ENCODE data around the gene CARD11.
A peak's percentile ranks its signal among the peaks of the same experiment; 100 is the strongest.

CARD11 gene

GRCh38 chr7:3020416-3020815, 23.3 kb downstream of the CARD11 start:
- TF ChIP-seq POLR2A (IDR thresholded peaks at IDR 0.05; ENCODE audit: low read length), result no peak
- no peak for TF ChIP-seq GATA1 (IDR thresholded peaks at IDR 0.05; ENCODE audit: low read depth, low read length)
- no peak for DNase-seq

- no peak for DNase-seq
- TF ChIP-seq GATA1 (IDR thresholded peaks at IDR 0.05; ENCODE audit: low read depth, low read length) (no peak), POLR2A (IDR thresholded peaks at IDR 0.05; ENCODE audit: low read length) (no peak)
Measured at GRCh38 chr7:3019801-3020200, 23.9 kb downstream of the CARD11 start.

GRCh38 chr7:3013975-3014792, 29.5 kb downstream of the CARD11 start:
- DNase-seq, result no peak
- no peak for TF ChIP-seq POLR2A (IDR thresholded peaks at IDR 0.05; ENCODE audit: low read length)
- no peak for TF ChIP-seq GATA1 (IDR thresholded peaks at IDR 0.05; ENCODE audit: low read depth, low read length)

GRCh38 chr7:3011211-3011852, 32.3 kb downstream of the CARD11 start:
- TF ChIP-seq POLR2A (IDR thresholded peaks at IDR 0.05; ENCODE audit: low read length), result no peak
- no peak for TF ChIP-seq GATA1 (IDR thresholded peaks at IDR 0.05; ENCODE audit: low read depth, low read length)
- DNase-seq, result no peak

- no peak for DNase-seq
- TF ChIP-seq POLR2A (IDR thresholded peaks at IDR 0.05; ENCODE audit: low read length) (no peak), GATA1 (IDR thresholded peaks at IDR 0.05; ENCODE audit: low read depth, low read length) (no peak)
Measured at GRCh38 chr7:3010161-3010560, 33.5 kb downstream of the CARD11 start.

GRCh38 chr7:3009086-3009485, 34.6 kb downstream of the CARD11 start:
- DNase-seq, result no peak
- no peak for TF ChIP-seq GATA1 (IDR thresholded peaks at IDR 0.05; ENCODE audit: low read depth, low read length)
- TF ChIP-seq POLR2A (IDR thresholded peaks at IDR 0.05; ENCODE audit: low read length), result no peak

- DNase-seq, result no peak
- TF ChIP-seq GATA1 (IDR thresholded peaks at IDR 0.05; ENCODE audit: low read depth, low read length) (no peak), POLR2A (IDR thresholded peaks at IDR 0.05; ENCODE audit: low read length) (no peak)
Measured at GRCh38 chr7:3008386-3008785, 35.3 kb downstream of the CARD11 start.

- TF ChIP-seq POLR2A (IDR thresholded peaks at IDR 0.05; ENCODE audit: low read length) (no peak), GATA1 (IDR thresholded peaks at IDR 0.05; ENCODE audit: low read depth, low read length) (no peak)
- DNase-seq, result no peak
Measured at GRCh38 chr7:3007696-3008095, 36.0 kb downstream of the CARD11 start.

- no peak for TF ChIP-seq GATA1 (IDR thresholded peaks at IDR 0.05; ENCODE audit: low read depth, low read length)
- TF ChIP-seq POLR2A (IDR thresholded peaks at IDR 0.05; ENCODE audit: low read length), result no peak
- DNase-seq, result no peak
Measured at GRCh38 chr7:3005257-3005656, 38.4 kb downstream of the CARD11 start.

- no peak for TF ChIP-seq POLR2A (IDR thresholded peaks at IDR 0.05; ENCODE audit: low read length)
- no peak for TF ChIP-seq GATA1 (IDR thresholded peaks at IDR 0.05; ENCODE audit: low read depth, low read length)
- no peak for DNase-seq
Measured at GRCh38 chr7:3003936-3004335, 39.7 kb downstream of the CARD11 start.

GRCh38 chr7:3002631-3003030, 41.0 kb downstream of the CARD11 start:
- no peak for DNase-seq
- TF ChIP-seq GATA1 (IDR thresholded peaks at IDR 0.05; ENCODE audit: low read depth, low read length), result no peak
- TF ChIP-seq POLR2A (IDR thresholded peaks at IDR 0.05; ENCODE audit: low read length), result no peak

- no peak for TF ChIP-seq POLR2A (IDR thresholded peaks at IDR 0.05; ENCODE audit: low read length)
- TF ChIP-seq GATA1 (IDR thresholded peaks at IDR 0.05; ENCODE audit: low read depth, low read length), result no peak
- peak in 1 of 2 experiments; percentile 13 for DNase-seq
Measured at GRCh38 chr7:3000566-3000965, 43.1 kb downstream of the CARD11 start.

GRCh38 chr7:2999078-2999500, 44.6 kb downstream of the CARD11 start:
- DNase-seq, result no peak
- TF ChIP-seq GATA1 (IDR thresholded peaks at IDR 0.05; ENCODE audit: low read depth, low read length) (no peak), POLR2A (IDR thresholded peaks at IDR 0.05; ENCODE audit: low read length) (no peak)

GRCh38 chr7:2997014-2997413, 46.7 kb downstream of the CARD11 start:
- DNase-seq, result no peak
- no peak for TF ChIP-seq GATA1 (IDR thresholded peaks at IDR 0.05; ENCODE audit: low read depth, low read length)
- TF ChIP-seq POLR2A (IDR thresholded peaks at IDR 0.05; ENCODE audit: low read length), result no peak

- no peak for DNase-seq
- TF ChIP-seq POLR2A (IDR thresholded peaks at IDR 0.05; ENCODE audit: low read length) (no peak), GATA1 (IDR thresholded peaks at IDR 0.05; ENCODE audit: low read depth, low read length) (no peak)
Measured at GRCh38 chr7:2996141-2996540, 47.5 kb downstream of the CARD11 start.
